Activated T-helper 1 cell treated with anti-CD3 and anti-CD28 coated beads, Interleukin-2, amount 50 U/mL, for 16 hours (primary cell): ENCODE measurements around the gene LONRF2.
"Not testable (repeated sequence)": the region's sequence is repeated elsewhere in the genome, so short reads cannot be mapped to it uniquely, and the experiment has no call there.

ENCODE experiments used
- DNase-seq, 2 donors: peaks; one replicate each; pipeline ENCODE4 v3.0.0-alpha.2; 2020; ENCODE audit warnings: low read depth in 1 of 2, low spot score in 1 of 2

The LONRF2 gene

DNA sequence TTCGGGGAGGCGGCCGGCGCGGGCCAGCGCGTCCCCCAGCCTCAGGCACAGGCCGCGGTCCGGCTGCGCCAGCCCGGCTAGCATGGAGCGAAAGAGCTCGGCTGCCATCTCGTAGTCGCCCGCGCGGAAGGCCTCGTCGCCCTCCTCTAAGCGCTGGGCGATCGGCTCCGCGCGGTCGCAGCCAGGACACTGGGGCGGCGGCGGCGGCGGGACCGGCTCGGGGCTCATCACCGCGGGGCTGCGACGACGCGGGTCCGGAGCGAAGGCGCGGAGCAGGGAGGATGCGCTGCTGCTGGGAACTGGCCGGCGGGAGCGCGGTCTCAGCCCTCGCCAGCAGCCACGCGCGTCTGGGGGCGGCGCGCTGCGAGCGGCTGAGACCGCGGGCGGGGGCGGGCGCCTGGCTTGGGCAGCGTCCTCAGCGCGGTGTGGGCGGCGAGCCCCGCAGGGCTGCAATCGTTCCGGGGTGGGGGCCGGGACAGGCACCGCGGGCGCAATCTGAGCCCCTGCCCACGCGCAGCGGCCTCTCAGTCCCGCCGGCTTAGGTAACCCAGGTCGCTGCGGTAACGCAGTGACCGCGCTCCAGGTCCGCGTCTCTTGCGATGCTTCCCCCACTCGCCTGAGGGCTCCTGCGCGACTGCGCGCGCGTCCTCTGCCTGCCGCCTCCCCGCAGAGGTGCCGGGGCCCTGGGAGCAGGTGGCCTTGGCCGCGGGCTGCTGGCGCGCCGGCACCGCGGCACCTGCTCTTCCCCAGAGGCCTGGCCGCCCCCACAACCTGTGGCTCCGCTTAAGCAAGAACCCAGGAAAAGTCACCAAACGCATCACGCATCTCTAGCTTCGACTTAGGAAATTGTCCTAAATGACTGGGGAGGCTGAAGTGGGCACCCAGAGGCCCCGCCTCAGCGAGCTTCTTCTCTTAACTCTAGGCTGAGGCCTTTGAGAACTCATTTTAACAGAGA lies at the start of gene LONRF2:
TSS of gene LONRF2 (minus strand) at position 636 of the 955 bp plus-strand sequence. CDS start at position 228, 408 bp downstream.
- no peak for DNase-seq

DNA sequence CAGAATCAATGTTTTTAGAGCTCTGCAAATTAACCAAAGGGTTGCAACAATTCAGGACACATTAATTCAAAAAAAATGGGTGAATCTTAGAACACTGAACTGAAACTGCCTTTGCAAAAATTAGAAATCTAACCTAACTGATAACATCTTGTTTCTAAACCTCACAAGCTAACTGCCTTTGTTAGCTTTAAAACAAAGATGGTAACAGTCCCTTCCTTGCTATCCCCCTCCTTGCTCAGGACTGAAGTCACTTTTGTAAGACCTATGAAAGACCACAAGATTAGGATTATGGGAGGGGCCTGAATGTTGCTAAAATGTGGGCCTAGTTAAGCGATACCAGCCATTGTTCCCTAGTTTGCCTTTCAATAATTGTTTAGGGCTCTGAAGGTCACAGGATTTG lies 44.9 kb upstream of the LONRF2 start:
- DNase-seq: no peak

DNA sequence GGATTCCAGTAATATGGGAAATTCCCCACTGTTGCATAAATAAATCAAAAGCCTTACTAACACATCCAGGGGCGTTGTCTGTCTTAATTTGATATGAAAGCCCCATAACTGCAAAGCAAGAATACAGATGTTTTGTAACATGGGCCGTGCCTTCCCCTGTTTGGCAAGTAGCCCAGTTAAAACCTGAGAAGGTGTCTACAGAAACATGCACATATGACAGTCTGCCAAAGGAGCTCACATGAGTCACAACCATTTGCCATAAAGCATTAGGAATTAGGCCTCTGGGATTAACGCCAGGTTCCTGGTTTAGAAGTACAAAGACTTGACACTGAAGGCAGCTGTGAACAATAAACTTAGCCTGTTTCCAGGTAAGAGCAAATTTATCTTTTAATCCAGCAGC lies 43.1 kb upstream of the LONRF2 start:
- DNase-seq: no peak

DNA sequence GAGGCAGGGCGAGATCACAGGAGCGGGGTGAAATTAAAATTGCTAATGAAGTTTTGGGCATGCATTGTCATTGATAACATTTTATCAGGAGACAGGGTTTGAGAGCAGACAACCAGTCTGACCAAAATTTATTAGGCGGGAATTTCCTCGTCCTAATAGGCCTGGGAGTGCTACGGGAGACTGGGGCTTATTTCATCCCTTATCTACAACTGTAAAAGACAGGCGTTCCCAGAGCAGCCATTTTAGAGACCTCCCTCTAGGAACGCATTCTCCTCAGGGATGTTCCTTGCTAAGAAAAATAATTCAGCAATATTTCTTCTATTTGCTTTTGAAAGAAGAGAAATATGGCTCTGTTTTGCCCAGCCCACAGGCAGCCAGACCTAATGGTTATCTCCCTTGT lies 40.0 kb upstream of the LONRF2 start:
- not testable (repeated sequence) for DNase-seq

DNA sequence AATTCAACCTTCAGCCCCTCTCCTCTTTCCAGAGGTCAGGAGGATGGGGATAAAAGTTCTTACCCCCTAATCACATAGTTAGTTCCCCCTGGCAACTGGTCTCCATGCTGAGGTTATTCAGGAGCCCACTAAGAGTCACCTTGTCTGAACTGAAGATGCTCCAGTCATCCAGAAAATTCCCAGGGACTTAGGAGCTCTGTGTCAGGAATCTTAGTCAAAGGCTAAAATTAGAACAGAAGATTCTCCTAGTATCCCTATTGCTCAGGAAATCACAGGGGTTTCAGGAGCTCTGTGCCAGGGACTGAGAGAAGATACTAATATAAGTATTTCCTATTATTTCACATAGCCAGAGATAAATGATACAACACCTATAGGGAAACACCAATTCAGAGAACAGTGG lies 37.3 kb upstream of the LONRF2 start:
- no peak for DNase-seq

DNA sequence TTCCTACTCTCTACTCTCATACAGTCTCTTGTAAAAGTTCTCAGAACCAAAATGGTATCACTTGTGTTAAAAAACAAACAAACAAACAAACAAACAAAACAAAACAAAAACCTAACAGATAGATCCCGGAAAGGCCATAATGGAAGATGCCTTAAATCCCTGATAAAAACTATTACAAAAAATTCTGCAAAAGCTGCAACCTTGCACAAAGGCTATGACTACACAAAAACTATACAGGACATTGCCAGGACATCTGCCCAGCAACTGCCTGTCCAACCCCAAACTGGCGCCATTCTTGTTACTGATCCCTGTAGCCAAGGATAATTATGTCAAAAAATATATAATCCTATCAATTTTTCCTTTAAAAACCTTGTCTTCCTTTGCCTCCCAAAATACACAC lies 36.3 kb upstream of the LONRF2 start:
- no peak for DNase-seq

DNA sequence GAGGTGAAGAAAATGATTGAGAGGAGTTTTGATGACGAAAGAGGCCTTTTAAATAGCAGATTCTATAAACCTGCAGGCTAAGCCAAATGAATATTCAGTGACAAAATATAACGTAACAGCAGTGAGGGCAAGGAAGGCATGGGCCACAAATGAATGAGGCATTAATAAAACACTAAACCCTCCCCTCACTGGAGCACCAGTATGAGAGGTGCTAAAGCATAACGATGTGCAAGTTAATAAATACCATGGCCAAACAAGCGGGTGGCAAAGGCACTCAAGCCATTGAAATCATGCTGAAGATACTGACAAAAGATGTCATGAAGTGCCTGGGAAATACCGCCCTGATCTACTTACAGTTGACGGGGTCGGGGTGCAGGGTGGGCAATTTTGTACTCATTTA lies 30.2 kb upstream of the LONRF2 start:
- DNase-seq: no peak

DNA sequence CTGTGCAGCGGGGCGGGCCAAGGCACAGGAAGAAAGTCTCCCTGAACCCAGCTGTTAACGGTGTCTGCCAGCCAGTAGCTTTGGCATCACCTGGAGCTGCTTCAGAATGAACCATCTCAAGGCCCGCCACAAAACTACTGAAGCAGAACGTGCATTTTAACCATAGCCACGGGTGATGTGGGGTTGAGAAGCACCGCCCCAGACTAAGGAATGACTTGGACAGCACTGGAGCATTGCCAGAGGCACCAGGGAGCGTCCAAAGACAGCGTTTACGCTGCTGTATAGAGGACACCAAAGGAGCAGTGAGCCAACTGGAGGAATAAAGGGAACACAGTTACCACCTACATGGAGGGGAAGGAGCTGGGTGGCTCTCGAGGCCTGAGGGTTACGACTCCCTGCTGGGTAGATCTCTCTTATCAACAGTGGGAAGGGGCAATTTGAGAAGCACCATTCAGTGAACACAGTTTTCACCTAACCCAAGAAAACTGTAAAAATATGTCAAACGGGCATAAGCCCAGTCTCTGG lies 28.4 kb upstream of the LONRF2 start:
- DNase-seq: no peak

DNA sequence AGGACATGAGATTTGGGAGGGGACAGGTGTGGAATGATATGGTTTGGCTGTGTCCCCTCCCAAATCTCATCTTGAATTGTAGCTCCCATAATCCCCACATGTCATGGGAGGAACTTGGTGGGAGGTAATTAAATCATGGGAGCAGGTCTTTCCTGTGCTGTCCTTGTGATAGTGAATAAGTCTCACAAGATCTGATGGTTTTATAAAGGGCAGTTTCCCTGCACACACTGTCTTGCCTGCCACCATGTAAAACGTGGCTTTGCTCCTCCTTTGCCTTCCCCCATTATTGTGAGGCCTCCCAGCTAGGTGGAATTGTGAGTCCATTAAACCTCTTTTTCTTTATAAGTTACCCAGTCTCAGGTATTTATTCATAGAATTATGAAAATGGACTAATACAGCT lies 22.8 kb upstream of the LONRF2 start:
- DNase-seq: not testable (repeated sequence)

DNA sequence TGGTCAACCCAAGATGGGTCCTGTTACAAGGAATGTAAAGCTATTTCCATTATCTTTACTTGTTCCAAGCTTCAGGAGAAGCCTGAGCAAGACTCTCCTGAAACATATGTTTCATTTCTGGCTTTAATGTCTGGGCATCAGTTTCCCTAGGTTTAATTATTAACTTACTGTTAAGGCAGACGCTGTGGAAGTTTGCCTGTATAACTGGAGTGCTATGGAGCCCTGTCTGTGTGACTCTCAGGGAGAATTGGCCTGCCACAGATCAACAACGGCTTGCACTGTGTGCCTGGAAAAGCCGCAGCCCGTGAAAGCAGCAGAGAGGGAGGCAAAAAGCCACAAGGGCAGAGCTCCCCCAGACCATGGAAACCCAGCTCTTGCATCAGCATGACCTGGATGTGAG lies 22.1 kb upstream of the LONRF2 start:
- DNase-seq: no peak

DNA sequence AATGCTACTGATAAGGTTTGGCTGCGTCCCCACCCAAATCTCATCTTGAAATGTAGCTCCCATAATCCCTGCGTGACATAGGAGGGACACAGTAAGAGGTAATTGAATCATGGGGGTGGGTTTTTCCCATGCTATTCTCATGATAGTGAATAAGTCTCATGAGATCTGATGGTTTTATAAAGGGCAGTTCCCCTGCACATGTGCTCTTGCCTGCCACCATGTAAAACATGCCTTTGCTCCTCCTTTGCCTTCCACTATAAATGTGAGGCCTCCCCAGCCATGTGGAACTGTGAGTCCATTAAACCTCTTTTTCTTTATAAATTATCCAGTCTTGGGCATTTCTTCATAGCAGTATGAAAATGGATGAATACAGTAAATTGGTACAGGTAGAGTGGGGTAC lies 20.2 kb upstream of the LONRF2 start:
- not testable (repeated sequence) for DNase-seq

DNA sequence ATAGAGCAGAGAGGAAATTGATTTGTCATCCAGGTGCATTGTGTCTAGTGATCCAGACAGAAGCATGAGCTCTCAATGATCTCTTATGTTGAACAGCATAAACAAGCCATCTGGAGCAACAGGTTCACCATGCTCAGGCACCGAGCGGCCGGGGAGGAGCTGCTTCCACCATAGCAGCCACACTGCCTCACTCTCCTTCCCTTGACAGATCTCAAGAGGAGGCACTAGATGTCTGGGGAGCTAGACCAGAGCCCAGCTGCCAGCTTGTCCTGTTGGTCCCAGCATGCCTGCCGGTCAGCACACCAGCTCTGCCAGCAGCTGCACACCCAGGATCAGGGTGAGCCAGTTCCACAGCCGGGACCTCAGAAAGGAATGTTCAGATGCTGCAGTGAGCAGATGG lies 17.5 kb upstream of the LONRF2 start:
- DNase-seq: no peak

DNA sequence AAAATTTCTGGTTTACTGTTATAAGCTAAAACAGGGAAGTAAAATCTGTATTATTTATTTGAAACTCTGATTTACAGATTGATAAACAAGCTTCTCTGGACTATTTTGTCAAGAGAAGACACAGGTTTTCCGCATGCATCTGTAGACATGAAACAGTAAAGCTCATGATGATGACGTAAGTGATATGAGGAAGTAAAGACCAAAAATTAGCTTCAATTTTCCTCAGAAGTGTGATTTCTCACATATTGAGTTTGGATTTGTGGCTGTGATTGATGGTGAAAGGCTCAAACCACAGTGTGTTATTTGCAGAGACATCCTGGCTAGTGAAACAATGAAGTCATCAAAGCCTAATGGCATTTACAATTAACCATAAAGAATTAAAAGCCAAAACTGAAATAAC lies 12.6 kb upstream of the LONRF2 start:
- no peak for DNase-seq

DNA sequence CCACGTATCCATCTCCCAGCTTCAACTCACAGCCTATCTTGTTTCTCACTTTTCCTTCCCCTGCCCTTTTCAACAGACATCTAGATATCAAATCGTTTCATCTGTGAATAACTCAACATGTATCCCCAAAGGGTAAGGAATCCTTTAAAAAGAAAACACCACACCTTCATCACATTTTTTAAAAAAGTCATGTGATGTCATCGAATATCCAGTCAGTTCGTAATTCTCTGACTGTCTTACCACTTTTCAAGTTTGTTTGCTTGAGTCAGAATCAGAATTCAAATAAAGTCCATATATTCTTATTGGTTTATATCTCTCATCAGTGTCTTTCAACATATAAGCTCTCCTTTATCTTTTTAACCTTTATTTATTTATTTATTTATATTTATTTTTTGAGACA lies 5.4 kb upstream of the LONRF2 start:
- no peak for DNase-seq

DNA sequence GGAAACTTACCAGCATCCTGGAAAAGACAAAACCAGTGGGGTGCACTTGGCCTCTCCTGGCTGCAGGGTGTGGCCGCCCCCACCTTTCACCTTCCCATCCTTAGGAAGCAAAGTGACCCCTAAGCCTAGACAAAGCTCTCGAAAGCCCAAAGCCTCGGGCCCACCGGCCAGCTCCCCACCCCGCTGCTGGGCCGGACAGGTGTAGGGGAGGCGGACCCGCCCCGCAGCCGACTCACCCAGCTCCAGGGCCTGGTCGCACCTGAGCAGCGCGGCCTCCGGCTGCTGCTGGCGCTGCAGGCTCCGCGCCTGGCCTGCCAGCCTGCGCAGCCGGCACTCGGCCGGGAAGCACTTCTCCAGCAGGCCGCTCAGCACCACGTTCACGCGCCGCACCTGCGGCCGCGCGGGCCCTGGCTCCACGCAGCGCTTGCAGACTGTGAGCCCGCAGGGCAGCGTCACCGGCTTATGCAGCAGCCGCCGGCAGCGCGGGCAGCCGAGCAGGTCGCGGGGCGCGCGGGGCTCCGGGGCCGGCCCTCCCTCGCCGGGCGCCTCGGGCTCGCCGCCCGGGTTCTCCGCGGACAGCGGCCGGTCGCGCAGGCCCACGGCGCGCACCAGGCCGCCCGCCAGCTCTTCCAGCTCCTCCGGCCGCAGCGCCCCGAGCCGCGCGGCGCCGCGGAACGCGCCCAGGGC lies 979 bp downstream of the LONRF2 start:
- DNase-seq: no peak

DNA sequence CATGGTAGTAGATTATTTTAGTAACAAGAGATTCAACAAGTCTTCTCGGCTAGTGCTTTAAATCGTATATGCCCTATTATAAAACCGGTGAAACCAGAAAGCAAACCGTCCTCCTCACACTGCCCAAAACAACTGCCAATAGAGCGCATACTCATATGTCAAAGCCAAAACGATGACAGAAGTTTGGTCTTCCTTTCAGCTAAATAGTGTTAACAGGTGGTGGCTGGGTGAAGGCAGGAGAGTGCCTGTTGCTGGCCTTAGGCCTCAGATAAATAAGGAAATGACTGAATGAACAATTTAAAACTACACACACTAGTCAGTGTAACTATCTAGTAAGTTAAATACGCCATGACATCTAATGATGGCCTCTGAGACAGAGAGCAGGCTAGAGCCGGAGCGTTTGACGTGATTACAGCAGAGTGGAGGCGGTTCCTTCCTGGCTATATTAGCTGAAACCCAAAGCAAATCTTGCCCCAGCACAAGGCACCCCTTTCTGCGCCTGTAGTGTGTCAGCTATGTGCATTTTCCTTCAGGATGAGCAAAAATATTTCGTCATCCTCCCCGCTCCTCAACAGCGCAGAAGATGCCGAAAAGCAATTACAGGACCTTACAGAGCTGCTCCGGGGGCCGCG lies 1.6 kb downstream of the LONRF2 start:
- DNase-seq: no peak

DNA sequence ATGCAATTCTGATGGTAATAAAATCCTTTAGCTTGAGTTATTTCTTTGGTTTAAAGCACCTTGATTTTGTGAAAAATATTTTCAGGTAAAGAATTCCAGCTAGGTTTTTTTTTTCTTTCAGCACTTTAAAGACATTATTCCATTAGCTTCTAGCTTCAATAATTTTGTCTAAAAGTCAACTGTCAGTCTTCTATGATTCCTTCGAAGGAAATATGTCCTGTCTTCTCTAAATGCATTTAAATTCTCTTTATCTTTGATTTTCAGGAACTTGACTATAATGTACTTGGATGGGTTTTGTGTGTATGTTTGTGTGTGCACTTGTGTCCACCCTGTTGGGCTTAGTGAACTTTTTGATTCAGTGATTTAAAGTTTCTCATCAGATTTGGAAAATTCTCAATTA lies 4.7 kb downstream of the LONRF2 start:
- DNase-seq: no peak

DNA sequence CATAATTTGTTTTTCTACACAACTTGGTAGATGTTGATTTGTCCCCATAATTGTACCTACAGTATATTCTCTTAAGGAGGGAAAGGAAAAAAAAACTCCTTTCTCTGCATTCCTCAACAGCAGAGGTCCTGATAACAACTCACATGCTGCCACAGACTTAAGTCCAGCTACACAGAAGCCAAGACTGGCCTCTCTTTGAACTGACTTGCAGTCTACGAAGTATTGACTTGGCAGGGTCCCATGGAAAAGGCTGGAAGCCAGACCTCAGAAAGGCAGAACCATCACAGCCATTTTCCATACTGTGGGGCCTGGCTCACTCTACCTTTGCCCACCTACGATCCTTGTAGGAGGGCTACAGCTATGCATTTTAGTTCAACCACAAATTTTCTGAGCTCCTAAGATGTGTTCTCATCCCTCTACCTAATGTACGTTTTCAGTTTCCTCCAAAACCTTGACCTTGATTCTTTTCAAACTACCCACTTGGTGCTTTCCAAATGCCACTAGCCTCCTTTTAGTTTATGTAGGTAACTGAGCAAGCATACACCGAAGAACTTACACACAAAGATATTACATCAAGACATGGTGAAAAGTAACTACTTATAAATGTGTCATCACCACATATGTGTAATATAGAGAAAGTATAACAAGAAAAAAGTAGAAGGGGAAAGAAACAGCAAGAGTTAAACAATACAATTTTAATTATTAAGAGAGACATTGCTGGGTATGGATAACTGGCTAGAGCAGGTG lies 12.2 kb downstream of the LONRF2 start:
- DNase-seq: no peak

DNA sequence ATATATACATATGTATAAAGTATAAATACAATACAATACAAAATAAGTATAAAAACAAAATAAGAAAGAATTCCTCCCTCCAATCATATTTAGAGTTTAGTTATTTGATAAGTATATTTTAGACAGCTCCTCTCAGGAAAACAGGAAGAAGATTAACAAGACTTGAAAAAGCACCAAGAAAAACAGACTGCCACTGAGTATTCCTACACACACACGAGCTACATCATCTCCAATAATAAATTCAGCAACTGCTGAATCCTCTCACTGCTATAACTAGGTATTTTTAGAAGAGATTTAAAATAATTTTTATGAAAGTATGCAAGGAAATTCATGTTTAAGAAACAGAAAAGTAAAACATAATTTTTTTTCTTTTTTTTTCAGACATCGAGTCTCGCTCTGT lies 13.0 kb downstream of the LONRF2 start:
- DNase-seq: no peak

DNA sequence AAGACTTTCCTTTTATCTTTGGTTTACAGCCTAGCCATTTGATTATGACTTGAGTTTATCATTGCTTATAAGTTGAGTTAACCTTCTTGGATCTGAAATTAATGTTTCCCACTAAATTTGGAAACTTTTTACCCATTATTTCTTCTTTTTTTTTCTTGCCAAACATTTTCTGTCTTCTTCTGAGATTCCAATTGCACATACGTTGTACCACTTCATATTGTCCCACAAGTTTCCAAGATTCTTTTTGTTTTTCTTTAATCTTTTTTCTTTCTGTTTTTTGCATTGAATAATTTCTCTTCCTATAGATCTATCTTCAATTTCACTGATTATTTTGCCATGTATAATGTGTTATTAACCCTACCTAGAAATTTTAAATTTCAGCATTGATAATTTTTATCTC lies 18.6 kb downstream of the LONRF2 start:
- DNase-seq: no peak

DNA sequence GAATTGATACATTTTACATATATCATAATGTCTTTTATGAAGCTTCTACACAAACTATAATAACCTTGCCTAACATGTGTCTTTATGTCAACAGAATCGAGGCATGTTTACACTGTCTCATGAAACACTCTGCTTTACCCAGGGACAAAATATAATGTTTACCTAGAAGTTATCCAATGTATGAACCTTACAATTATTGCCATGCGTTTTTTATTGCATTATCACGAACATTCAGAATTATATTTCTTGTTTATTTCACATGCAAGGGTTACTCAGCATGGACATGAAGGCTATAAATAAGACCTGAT lies 19.8 kb downstream of the LONRF2 start:
- DNase-seq: no peak
